CD4-positive, alpha-beta T cell treated with Interleukin-12 subunit alpha and Interleukin-12 subunit beta, for 1 hour (primary cell): ENCODE data around the gene CARF.
"Not testable (repeated sequence)": the region's sequence is repeated elsewhere in the genome, so short reads cannot be mapped to it uniquely, and the experiment has no call there.

Experiments
- DNase-seq: peaks from one replicate; pipeline ENCODE4 v3.0.0-alpha.2; 2020

CARF gene

GRCh38 chr2:202934456-202934855 lies 22.4 kb downstream of the CARF start:
- no peak for DNase-seq

DNA sequence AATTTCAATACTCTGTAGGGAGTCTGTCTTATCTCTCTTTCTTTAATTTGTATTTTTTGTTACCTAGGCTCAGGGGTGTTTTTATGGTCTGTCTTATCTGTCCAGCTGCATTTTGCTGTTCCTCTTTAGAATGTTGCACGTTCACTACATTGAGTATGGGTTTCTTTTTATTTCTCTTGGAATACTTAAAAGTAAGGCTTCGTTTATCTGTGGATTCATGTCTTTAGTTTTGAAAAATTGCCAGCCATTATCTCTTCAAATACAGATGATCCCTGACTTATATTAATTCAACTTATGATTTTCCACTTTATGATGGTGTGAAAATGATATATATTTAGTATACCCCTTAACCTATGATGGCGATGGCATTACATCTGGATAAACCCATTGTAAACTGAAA lies 26.9 kb downstream of the CARF start:
- DNase-seq, result no peak

DNA sequence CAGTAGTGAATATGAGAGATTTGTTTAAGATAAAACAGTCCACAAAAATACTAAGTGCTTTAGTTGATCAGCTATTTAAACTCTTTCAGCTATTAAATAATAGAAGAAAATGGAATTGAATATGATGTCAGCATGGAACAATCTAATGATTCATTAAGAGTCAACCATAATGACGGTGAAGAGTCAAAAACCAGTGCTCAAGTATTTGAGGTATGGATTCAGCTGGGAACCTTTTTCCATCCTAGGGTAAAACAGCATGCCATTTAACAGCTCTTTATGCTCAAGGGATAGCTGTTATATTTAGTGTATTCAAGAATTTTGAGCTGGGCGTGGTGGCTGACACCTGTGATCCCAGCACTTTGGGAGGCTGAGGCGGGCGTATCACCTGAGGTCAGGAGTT lies 29.7 kb downstream of the CARF start:
- DNase-seq, result no peak

GRCh38 chr2:202944408-202944807 lies 32.3 kb downstream of the CARF start:
- DNase-seq, result no peak

DNA sequence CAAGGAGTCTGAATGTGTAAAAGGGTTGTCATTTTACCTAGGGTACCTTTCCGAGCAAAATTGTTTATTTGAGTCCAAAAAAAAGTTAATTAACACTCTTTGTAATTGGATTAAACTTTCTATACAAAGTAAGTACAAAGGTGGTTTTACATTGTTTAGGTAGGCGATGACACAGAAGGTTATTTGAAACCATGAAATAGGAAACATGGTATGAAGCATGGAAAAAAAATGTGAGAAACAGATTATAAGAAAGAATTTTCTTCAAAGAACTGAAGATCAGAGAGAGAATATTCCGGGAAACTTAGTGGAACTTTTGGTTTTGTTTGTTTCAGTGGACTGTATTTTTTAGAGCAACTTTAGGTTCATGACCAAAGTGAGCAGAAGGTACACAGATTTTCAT lies 32.7 kb downstream of the CARF start:
- DNase-seq, result no peak

DNA sequence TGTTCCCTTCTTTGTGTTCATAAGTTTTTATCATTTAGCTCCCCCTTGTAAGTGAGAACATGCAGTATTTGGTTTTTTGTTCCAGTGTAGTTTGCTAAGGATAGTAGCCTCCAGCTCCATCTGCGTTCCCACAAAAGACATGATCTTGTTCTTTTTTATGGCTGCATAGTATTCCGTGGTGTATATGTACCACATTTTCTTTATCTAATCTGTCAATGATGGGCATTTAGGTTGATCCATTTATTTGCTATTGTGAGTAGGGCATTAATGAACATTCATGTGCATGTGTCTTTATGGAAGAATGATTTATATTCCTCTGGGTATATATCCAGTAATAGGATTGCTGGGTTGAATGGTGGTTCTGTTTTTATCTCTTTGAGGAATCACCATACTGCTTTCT lies 33.4 kb downstream of the CARF start:
- DNase-seq, result no peak

GRCh38 chr2:202949333-202949732 lies 37.3 kb downstream of the CARF start:
- not testable (repeated sequence) for DNase-seq

DNA sequence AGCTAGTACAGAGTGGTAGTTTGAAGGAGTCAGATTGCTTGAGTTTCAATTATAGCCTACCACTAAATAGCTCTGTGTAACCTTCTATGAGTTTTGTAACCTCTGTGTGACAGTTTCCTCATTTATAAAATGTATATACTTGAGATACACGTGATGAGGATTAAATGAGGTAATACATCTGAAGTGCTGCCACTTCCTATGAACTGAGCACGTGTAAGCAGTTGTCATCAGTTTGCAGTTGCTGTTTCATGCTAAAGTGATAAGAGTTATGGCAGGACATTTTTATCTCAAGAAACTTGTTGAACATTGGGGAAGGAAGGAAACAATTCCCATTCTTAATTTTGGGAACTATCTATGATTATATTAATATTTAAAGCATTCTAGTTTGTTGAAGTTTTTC lies 38.5 kb downstream of the CARF start:
- no peak for DNase-seq

- DNase-seq, result no peak
Observed at GRCh38 chr2:202960524-202960923, 48.4 kb downstream of the CARF start.

- no peak for DNase-seq
Observed at GRCh38 chr2:202963712-202964111, 51.6 kb downstream of the CARF start.

GRCh38 chr2:202965810-202966460 lies 53.9 kb downstream of the CARF start:
- DNase-seq, result peak; percentile 2

DNA sequence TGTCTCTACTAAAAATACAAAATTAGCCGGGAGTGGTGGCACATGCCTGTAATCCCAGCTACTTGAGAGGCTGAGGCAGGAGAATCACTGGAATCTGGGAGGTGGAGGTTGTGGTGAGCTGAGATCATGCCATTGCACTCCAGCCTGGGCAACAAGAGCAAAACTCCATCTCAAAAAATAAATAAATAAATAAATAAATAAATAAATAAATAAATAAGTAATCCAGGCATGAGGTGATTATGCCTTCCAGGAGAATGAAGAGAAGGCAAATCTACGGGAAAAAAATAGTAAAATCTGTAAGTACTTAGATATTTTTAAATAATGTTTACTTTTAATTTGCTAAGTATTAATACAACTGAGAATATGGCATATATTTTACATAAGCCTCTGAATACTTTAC lies 57.3 kb downstream of the CARF start:
- DNase-seq, result not testable (repeated sequence)

- no peak for DNase-seq
Observed at GRCh38 chr2:202976809-202977208, 64.7 kb downstream of the CARF start.

DNA sequence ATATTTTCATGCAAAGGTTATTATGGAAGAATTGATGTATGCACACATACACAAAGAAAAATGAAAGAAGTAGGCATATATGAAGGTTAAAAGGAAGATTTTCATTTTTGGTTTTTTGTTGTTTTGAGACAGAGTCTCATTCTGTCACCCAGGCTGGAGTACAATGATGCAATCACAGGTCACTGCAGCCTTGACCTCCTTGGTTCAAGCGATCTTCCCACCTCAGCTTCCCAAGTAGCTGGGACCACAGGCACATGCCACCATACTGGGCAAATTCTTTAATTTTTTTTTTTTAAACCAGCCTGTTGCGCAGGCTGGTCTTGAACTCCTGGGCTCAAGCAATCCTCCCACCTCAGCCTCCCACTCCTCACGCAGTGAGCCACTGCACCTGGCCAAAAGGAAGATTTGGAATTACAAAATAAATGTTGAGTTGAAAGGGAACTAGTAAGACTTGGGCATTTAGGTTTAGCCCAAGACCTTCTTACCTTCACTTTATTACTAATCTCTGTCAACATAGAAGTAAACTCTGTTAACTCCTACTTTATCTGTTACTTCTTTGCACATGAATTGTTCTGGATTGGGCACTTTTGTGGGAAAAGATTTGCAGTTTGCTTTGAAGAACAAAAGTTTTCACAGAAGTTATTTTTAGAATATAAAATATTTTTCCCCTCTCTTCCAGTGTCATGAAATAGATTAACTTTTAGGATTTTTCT lies 70.9 kb downstream of the CARF start:
- DNase-seq, result no peak

- no peak for DNase-seq
Observed at GRCh38 chr2:202989749-202990148, 77.7 kb downstream of the CARF start.

DNA sequence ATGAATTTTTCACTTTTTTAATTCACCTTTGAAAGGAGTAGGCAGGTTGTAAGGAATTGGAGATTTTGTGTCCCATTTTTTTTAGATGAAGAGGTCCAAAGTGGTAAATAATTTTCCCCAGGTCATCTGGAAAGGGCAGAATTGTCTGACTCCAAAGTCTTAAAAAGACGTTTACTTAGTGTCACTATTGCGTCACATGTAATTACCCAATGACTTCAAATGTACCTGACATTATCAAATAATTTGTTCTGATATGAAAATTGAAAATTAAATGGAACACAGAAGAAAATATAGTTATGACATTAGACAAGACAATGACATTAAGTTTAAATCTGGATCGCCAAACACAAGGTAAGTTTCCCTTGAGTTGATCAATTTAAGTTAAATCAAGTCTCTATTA lies 78.4 kb downstream of the CARF start:
- no peak for DNase-seq

DNA sequence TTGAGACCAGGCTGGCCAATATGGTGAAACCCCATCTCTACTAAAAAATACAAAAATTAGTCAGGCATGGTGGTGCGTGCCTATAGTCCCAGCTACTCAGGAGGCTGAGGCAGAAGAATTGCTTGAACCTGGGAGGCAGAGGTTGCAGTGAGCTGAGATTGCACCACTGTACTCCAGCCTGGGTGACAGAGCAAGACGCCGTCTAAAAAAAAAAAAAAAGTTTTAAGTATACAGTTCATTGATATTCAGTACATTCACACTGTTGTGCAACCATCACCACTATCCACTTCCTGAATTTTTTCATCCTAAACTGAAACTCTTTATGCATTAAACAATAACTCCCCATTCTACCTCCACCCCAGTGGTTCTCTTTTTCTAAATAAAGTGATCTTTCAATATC lies 85.0 kb downstream of the CARF start:
- not testable (repeated sequence) for DNase-seq

GRCh38 chr2:203002054-203002821 lies 90.2 kb downstream of the CARF start:
- DNase-seq, result no peak

DNA sequence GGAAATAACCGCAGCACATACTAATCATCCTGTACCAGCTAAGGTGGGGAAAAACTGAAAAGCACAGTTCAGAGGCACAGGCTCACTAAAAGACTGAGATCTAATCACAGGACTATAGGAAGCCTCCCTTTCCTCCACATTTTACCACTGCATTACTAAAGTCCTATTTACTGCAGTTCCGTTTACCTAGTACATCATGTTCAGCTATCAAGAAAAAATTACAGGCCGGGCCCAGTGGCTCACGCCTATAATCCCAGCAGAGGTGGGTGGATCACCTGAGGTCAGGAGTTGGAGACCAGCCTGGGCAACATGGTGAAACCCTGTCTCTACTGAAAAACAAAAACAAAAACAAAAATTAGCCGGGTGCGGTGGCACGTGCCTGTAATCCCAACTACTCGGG lies 91.6 kb downstream of the CARF start:
- no peak for DNase-seq

DNA sequence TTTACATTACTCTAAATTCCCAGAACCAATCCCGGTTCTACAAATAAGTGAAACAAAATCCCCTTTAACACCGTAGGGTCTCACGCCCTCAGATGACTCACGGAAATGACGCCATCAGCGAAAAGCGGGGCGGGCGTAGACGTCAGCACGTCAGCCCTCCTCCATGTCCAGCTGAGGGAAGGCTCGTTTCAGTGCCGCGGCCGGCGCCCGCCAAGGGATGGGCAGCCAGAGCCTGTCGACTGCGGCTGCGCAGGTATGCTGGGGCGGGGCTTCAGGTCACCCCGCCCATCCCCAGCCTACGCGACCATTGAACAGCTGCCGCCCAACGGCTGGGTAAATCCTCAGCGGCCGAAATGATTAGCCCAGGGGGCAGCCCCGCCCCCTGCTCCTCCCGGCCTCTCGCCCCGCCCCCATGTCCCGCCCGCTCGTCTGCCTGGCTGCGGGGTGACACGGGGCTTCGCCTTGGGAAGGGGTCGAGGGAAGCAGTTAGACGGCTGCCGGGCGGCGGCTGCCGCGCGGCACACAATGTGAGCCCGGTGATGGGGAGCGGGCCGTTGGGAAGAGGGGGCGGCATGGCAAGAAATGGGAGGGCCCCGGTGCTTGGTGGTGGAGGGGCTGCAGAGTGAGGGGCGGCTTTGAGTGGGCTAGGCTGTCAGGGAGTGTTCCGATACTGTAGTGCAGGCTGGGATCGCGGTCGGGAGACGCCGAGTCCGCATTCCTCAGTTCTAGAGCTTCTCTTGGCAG lies 102.6 kb downstream of the CARF start, which contains the start of gene NBEAL1:
TSS of gene NBEAL1 (plus strand) at position 420 of the 744 bp plus-strand sequence. CDS start 1,510 bp downstream, outside the sequence.
- peak; percentile 99 for DNase-seq

- no peak for DNase-seq
Observed at GRCh38 chr2:203016716-203017115, 104.6 kb downstream of the CARF start.

GRCh38 chr2:203018181-203018580 lies 106.1 kb downstream of the CARF start:
- DNase-seq, result no peak

DNA sequence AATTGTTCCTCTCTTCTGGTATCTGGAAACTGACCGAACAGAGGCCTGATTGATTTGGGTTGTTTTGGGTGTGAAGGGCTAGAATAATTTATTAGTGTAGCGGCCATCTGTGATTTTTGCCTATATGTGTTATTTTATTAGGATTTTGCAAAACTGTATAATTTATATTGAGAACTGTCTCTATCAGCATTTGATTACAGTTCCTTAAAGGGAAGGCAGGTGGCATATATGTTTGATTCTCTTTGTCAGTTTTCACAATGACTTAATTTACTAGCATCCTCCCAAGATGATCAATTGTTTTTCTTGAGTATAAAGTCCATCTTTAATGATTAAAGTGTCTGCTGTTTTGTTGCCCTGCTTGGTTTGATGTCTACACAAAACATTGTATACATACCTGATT lies 107.1 kb downstream of the CARF start:
- no peak for DNase-seq
